Fibroblast of lung (primary cell): ENCODE data around the gene CRMP1. TPM values are rescaled to one million over a fixed set of nuclear protein-coding genes. Genes with fewer than 3 reads are reported as not detected.

Experiments
- DNase-seq, 2 donors: peaks; one replicate each; pipeline versions ENCODE4 v3.0.0 to v3.0.0-alpha.2; 2010; ENCODE audit warnings: low read depth in 2 of 2
- H2AFZ ChIP-seq: 2 replicates; pipeline ENCODE4 v1.5.1; 2012; ENCODE audit warnings: low read length, control low read depth, inconsistent platforms
- H3K27ac ChIP-seq: 2 replicates; pipeline ENCODE4 v1.5.1; 2011; ENCODE audit warnings: low read length, control low read depth; ENCODE audit not compliant: insufficient read depth
- H3K27me3 ChIP-seq: 2 replicates; pipeline ENCODE4 v1.5.1; 2011; ENCODE audit warnings: mild to moderate bottlenecking, low read length; ENCODE audit not compliant: control insufficient read depth, insufficient read depth
- H3K36me3 ChIP-seq: 2 replicates; pipeline ENCODE4 v1.5.1; 2011; ENCODE audit warnings: low read length; ENCODE audit not compliant: control insufficient read depth, insufficient read depth
- H3K4me1 ChIP-seq: 2 replicates; pipeline ENCODE4 v1.5.1; 2011; ENCODE audit warnings: low read length; ENCODE audit not compliant: control insufficient read depth, insufficient read depth; ENCODE audit errors: extremely low read depth
- H3K4me2 ChIP-seq: 2 replicates; pipeline ENCODE4 v1.5.1; 2011; ENCODE audit warnings: low read length, control low read depth; ENCODE audit not compliant: insufficient read depth; ENCODE audit errors: extremely low read depth
- H3K4me3 ChIP-seq, 4 experiments: fragments of 200-600 bp in 1 of 4; sonication (generic) in 1 of 4; replicated peaks in 1 of 4; 2 replicates each; pipeline ENCODE4 v1.5.1; 2011 to 2016; ENCODE audit warnings: low read length in 4 of 4, low read depth in 3 of 4, mild to moderate bottlenecking in 3 of 4, control low read depth in 2 of 4, inconsistent platforms in 1 of 4, mixed read lengths in 1 of 4; ENCODE audit not compliant: insufficient read depth in 1 of 4; ENCODE audit errors: control extremely low read depth in 1 of 4
- H3K79me2 ChIP-seq: 2 replicates; pipeline ENCODE4 v1.5.1; 2012; ENCODE audit warnings: mild to moderate bottlenecking, low read length, inconsistent platforms; ENCODE audit not compliant: control insufficient read depth, insufficient read depth
- H3K9ac ChIP-seq: 2 replicates; pipeline ENCODE4 v1.5.1; 2011; ENCODE audit warnings: mild to moderate bottlenecking, low read length, control low read depth; ENCODE audit not compliant: insufficient read depth
- H3K9me3 ChIP-seq: 2 replicates; pipeline ENCODE4 v1.5.1; 2012; ENCODE audit warnings: low read depth, low read length; ENCODE audit not compliant: control insufficient read depth, insufficient read depth
- H4K20me1 ChIP-seq: 2 replicates; pipeline ENCODE4 v1.5.1; 2011; ENCODE audit warnings: low read length; ENCODE audit not compliant: control insufficient read depth, insufficient read depth; ENCODE audit errors: extremely low read depth
- CTCF ChIP-seq, 2 donors: IDR thresholded peaks in 1 of 2; conservative IDR thresholded peaks in 1 of 2; 1 replicate in 1 of 2; 2 replicates in 1 of 2; pipeline ENCODE4 v1.5.1; 2011 to 2012; ENCODE audit warnings: low read length in 2 of 2, control low read depth in 1 of 2, inconsistent platforms in 1 of 2, low read depth in 1 of 2, mild to moderate bottlenecking in 1 of 2
- EZH2 ChIP-seq: IDR thresholded peaks from 2 replicates; pipeline ENCODE4 v1.5.1; 2012; ENCODE audit warnings: low read length, control low read depth, mild to moderate bottlenecking; ENCODE audit errors: missing control alignments
- polyA plus RNA-seq, 2 donors: library from polyadenylated mRNA; depleted of rRNA in 1 of 2; stranded (reverse) in 1 of 2; unstranded in 1 of 2; fragments of >200 nt; gene quantifications; 2 replicates each; pipeline ENCODE4 v1.2.1, GENCODE V29; 2011 to 2012; ENCODE audit warnings: missing spikeins in 1 of 2
- total RNA-seq: library from RNA; depleted of rRNA; stranded (reverse); fragments of >200 nt; gene quantifications from 2 replicates; pipeline ENCODE4 v1.2.1, GENCODE V29; 2014

Gene CRMP1
- total and polyA plus RNA-seq, 2 donors (not counting 1 experiment from before 2014, with no cell fraction given) = 0.33 to 2.7 TPM

DNA sequence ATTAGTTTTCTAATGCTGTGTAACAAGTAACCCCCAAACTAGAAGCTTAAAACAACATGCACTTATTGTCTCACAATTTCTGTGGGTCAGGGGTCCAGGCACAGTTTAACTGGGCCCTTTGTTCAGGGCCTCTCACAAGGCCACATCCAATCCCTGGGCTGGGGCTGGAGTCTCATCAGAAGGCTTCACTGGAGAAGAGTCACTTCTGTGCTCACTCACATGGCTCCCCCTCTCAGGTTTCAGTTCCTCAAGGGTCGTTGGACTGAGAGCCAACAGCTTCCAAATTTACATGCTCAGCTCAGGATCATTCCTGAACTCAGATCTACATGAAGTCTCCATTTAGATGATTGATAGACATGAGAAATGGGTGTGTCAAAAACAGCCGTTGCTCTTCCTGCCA, 104.7 kb downstream of the CRMP1 start:
- H3K79me2 ChIP-seq = no peaks in the 10 kb centered on the region

DNA sequence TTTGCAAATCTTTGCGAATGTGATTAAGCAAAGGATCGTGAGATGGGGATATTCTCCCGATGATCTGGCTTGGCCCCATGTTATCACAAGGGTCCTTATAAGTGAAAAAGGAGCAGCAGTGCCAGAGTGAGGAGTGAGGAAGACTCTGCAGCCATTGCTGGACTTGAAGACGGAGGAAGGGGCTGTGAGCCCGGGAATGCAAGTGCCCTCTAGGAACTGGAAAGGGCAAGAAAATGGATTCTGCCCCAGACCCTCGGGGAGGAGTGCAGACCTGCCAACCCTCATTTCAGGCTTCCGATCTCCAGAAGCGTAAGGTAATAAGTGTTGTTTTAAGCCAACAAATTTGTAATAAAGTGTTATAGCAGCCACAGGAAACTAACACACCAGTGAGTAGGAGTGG, 105.6 kb downstream of the CRMP1 start:
- H3K9ac ChIP-seq = no peak overlapping the region
- no peak for DNase-seq
- TF ChIP-seq CTCF (conservative IDR thresholded peaks at IDR 0.05 in 1 of 2, IDR thresholded peaks at IDR 0.05 in 1 of 2; ENCODE audit: low read depth in 1 of 2, low read length in 2 of 2) = no peak
- TF ChIP-seq EZH2 = no peak
- H3K4me1 ChIP-seq = peaks cover 4% of the 10 kb centered on the region
- H3K27me3 ChIP-seq = no peaks in the 10 kb centered on the region
- no peak overlapping the region for H3K4me2 ChIP-seq
- H3K9me3 ChIP-seq = no peaks in the 10 kb centered on the region
- H3K27ac ChIP-seq = no peak overlapping the region
- no peaks in the 10 kb centered on the region for H3K79me2 ChIP-seq
- peaks cover 8% of the 10 kb centered on the region for H3K36me3 ChIP-seq
- H4K20me1 ChIP-seq = no peaks in the 10 kb centered on the region
- no peak overlapping the region for H2AFZ ChIP-seq
- no peak overlapping the region for H3K4me3 ChIP-seq

More for the DNA sequence above, 104.7 kb downstream of the CRMP1 start:
- H3K27me3 ChIP-seq = no peaks in the 10 kb centered on the region
- DNase-seq = no peak
- peaks cover 8% of the 10 kb centered on the region for H3K36me3 ChIP-seq
- no peak overlapping the region for H3K4me3 ChIP-seq
- no peak overlapping the region for H3K27ac ChIP-seq
- H4K20me1 ChIP-seq = no peaks in the 10 kb centered on the region
- no peak overlapping the region for H3K4me2 ChIP-seq
- H2AFZ ChIP-seq = no peak overlapping the region
- peaks cover 4% of the 10 kb centered on the region for H3K4me1 ChIP-seq
- no peak for TF ChIP-seq EZH2
- no peak for TF ChIP-seq CTCF (conservative IDR thresholded peaks at IDR 0.05 in 1 of 2, IDR thresholded peaks at IDR 0.05 in 1 of 2; ENCODE audit: low read depth in 1 of 2, low read length in 2 of 2)
- H3K9ac ChIP-seq = no peak overlapping the region
- no peaks in the 10 kb centered on the region for H3K9me3 ChIP-seq

- Histone ChIP-seq H3K9me3 (no peaks in the 10 kb centered on the region), H4K20me1 (no peaks in the 10 kb centered on the region), H2AFZ (no peak overlapping the region), H3K79me2 (no peaks in the 10 kb centered on the region), H3K27ac (no peak overlapping the region), H3K4me2 (no peak overlapping the region), H3K4me1 (peaks cover 4% of the 10 kb centered on the region), H3K27me3 (no peaks in the 10 kb centered on the region), H3K9ac (no peak overlapping the region), H3K4me3 (no peak overlapping the region), H3K36me3 (peaks cover 8% of the 10 kb centered on the region)
- DNase-seq = peak; percentile 62 to 81
- TF ChIP-seq CTCF (conservative IDR thresholded peaks at IDR 0.05 in 1 of 2, IDR thresholded peaks at IDR 0.05 in 1 of 2; ENCODE audit: low read depth in 1 of 2, low read length in 2 of 2) (no peak), EZH2 (no peak)
Observed at GRCh38 chr4:5785806-5786680, 106.8 kb downstream of the CRMP1 start.
